K562 (cell line): Measurements from ENCODE around the gene WDCP. TPM values are rescaled to one million over a fixed set of nuclear protein-coding genes. Genes with fewer than 3 reads are reported as not detected.

Source experiments
- ARID2 ChIP-seq: fragments of 450-650 bp; IDR thresholded peaks from 2 replicates; pipeline ENCODE4 v1.6.1; 2017; ENCODE audit warnings: antibody characterized with exemption, mild to moderate bottlenecking
- DEAF1 ChIP-seq: fragments of 450-650 bp; formaldehyde crosslinking; IDR thresholded peaks from 2 replicates; pipeline ENCODE4 v1.4.0; 2020; ENCODE audit warnings: mild to moderate bottlenecking, moderate library complexity
- FOXK2 ChIP-seq, 2 experiments: fragments of 450-650 bp; IDR thresholded peaks in 1 of 2; conservative IDR thresholded peaks in 1 of 2; 2 replicates each; pipeline ENCODE4 v1.6.1; 2016; ENCODE audit warnings: low read depth in 2 of 2, mild to moderate bottlenecking in 1 of 2
- HNRNPL ChIP-seq: fragments of 200-400 bp; formaldehyde crosslinking; IDR thresholded peaks from 2 replicates; pipeline ENCODE4 v1.6.1; 2017; ENCODE audit warnings: low read depth, mild to moderate bottlenecking, low read length
- KAT8 ChIP-seq: fragments of 450-650 bp; IDR thresholded peaks from 2 replicates; pipeline ENCODE4 v1.6.1; 2016; ENCODE audit warnings: low read depth, mild to moderate bottlenecking
- KDM5B ChIP-seq: fragments of 200-600 bp; sonication (generic); IDR thresholded peaks from 2 replicates; pipeline ENCODE4 v1.6.1; 2012; ENCODE audit warnings: low read depth, mild to moderate bottlenecking, moderate library complexity, low read length, control low read depth, inconsistent platforms; ENCODE audit not compliant: insufficient replicate concordance
- KLF13 ChIP-seq: fragments of 450-650 bp; IDR thresholded peaks from 2 replicates; pipeline ENCODE4 v1.6.1; 2016; ENCODE audit warnings: missing genetic modification characterization, low read depth, mild to moderate bottlenecking, missing compliant biosample characterization, moderate library complexity, borderline replicate concordance
- LARP7 ChIP-seq: fragments of 450-650 bp; IDR thresholded peaks from 2 replicates; pipeline ENCODE4 v1.6.1; 2016
- MTF1 ChIP-seq: fragments of 250-450 bp; sonication (Bioruptor Pico); IDR thresholded peaks from 2 replicates; pipeline ENCODE4 v1.9.0; 2021; ENCODE audit warnings: moderate library complexity, mild to moderate bottlenecking, inconsistent platforms, borderline replicate concordance
- MYBL2 ChIP-seq, 2 experiments: fragments of 450-650 bp in 1 of 2; sonication (generic) in 1 of 2; formaldehyde crosslinking in 1 of 2; IDR thresholded peaks; 2 replicates each; pipeline versions ENCODE4 v1.6.1 to v1.8.1; 2017 to 2022; ENCODE audit warnings: borderline replicate concordance in 1 of 2, inconsistent platforms in 1 of 2, low read depth in 1 of 2, mild to moderate bottlenecking in 1 of 2, missing genetic modification reagents in 1 of 2, moderate library complexity in 1 of 2
- NR4A1 ChIP-seq, 2 experiments: fragments of 250-450 bp in 1 of 2; fragments of 450-650 bp in 1 of 2; sonication (Bioruptor Pico) in 1 of 2; IDR thresholded peaks; 2 replicates each; pipeline versions ENCODE4 v1.4.0 to v1.6.1; 2016 to 2020; ENCODE audit warnings: mild to moderate bottlenecking in 2 of 2, missing compliant biosample characterization in 1 of 2, missing genetic modification characterization in 1 of 2, moderate library complexity in 1 of 2
- POLR2AphosphoS5 ChIP-seq: IDR thresholded peaks from 2 replicates; pipeline ENCODE4 v1.6.1; 2011; ENCODE audit warnings: mild to moderate bottlenecking, low read depth, low read length, moderate library complexity; ENCODE audit not compliant: control insufficient read depth, insufficient read depth
- SFPQ ChIP-seq: fragments of 200-400 bp; formaldehyde crosslinking; IDR thresholded peaks from 2 replicates; pipeline ENCODE4 v1.6.1; 2017; ENCODE audit warnings: mild to moderate bottlenecking, low read depth, low read length, moderate library complexity
- SMC3 ChIP-seq: conservative IDR thresholded peaks from 2 replicates; pipeline ENCODE4 v1.6.1; 2011; ENCODE audit warnings: low read depth, low read length, improper control_type of control experiment; ENCODE audit not compliant: insufficient read depth
- ZBTB49 ChIP-seq: sonication (generic); formaldehyde crosslinking; IDR thresholded peaks from 2 replicates; pipeline ENCODE4 v1.8.0; 2022; ENCODE audit warnings: missing genetic modification reagents, mild to moderate bottlenecking, borderline replicate concordance
- ZBTB9 ChIP-seq: fragments of 450-650 bp; formaldehyde crosslinking; IDR thresholded peaks from 2 replicates; pipeline ENCODE4 v1.4.0; 2020; ENCODE audit warnings: mild to moderate bottlenecking, moderate library complexity
- ZNF197 ChIP-seq: fragments of 200-800 bp; sonication (Bioruptor generic); IDR thresholded peaks from 2 replicates; pipeline ENCODE4 v1.6.1; 2016; ENCODE audit warnings: low read depth, missing genetic modification characterization, missing compliant biosample characterization
- ZNF253 ChIP-seq: fragments of 250-450 bp; sonication (Bioruptor Pico); conservative IDR thresholded peaks from 2 replicates; pipeline ENCODE4 v1.6.1; 2021; ENCODE audit warnings: mild to moderate bottlenecking
- polyA plus RNA-seq, 8 experiments: library from polyadenylated mRNA; depleted of rRNA in 4 of 8; stranded (reverse) in 5 of 8; unstranded in 3 of 8; fragments of >200 nt; fragmentation: Nextera tagmentation in 2 of 8; fragmentation: Illumina TruSeq in 1 of 8; extraction: Ambion mirVana in 2 of 8; extraction: Trizol in 1 of 8; gene quantifications; 2 replicates each; pipeline versions ENCODE4 v1.2.1 to v1.2.3, GENCODE V29; 2011 to 2014; ENCODE audit warnings: inconsistent platforms in 1 of 8, missing spikeins in 1 of 8
- total RNA-seq, 7 experiments: library from RNA; depleted of rRNA in 6 of 7; stranded (reverse); fragments of >200 nt in 6 of 7; fragmentation: Illumina TruSeq in 2 of 7; extraction: Trizol in 2 of 7; gene quantifications; 2 replicates each; pipeline versions ENCODE4 v1.2.1 to v1.2.3, GENCODE V29; 2011 to 2021; ENCODE audit warnings: low replicate concordance in 1 of 7

WDCP gene
- total and polyA plus RNA-seq, 9 of the 15 experiments (the other 6 are each of a cell fraction or from before 2014, with no cell fraction given): 10.1 to 41.4 (median 21.8) TPM

GRCh38 chr2:24011250-24012104, 35.7 kb downstream of the WDCP start (continued):
- TF ChIP-seq ZNF253 (CRISPR knock-in tag) (no peak), ZBTB9 (CRISPR knock-in tag) (peak; percentile 15; the same call in 1 of the 2 replicates), DEAF1 (CRISPR knock-in tag) (no peak), MYBL2 (IDR thresholded peaks at IDR 0.05; ENCODE audit: low read depth) (no peak), MYBL2 (CRISPR knock-in tag; IDR thresholded peaks at IDR 0.05; ENCODE audit: borderline replicate concordance) (no peak), KDM5B (peak; percentile 59), MTF1 (no peak), POLR2AphosphoS5 (peak; percentile 99), SFPQ (no peak), KLF13 (tag) (no peak), NR4A1 (CRISPR knock-in tag; IDR thresholded peaks at IDR 0.05) (no peak), NR4A1 (tag; IDR thresholded peaks at IDR 0.05) (peak; percentile 40; the same call in 1 of the 2 replicates), FOXK2 (conservative IDR thresholded peaks at IDR 0.05 in 1 of 2, IDR thresholded peaks at IDR 0.05 in 1 of 2; ENCODE audit: low read depth in 2 of 2) (peak in 1 of 2 experiments; percentile 52; a peak in 3 of 4 replicates), ARID2 (no peak), ZNF197 (no peak), LARP7 (no peak), ZBTB49 (CRISPR knock-in tag) (no peak), SMC3 (no peak), KAT8 (no peak), HNRNPL (no peak)
